Amygdala (tissue), 56 donors: ENCODE measurements around the gene UBE2R2.
A peak's percentile ranks its signal among the peaks of the same experiment; 100 is the strongest.

ENCODE experiments used
- DNase-seq, 56 donors: peaks; one replicate each; lab custom pipeline; 2025; lab: John Stamatoyannopoulos, UW

Gene UBE2R2

DNA sequence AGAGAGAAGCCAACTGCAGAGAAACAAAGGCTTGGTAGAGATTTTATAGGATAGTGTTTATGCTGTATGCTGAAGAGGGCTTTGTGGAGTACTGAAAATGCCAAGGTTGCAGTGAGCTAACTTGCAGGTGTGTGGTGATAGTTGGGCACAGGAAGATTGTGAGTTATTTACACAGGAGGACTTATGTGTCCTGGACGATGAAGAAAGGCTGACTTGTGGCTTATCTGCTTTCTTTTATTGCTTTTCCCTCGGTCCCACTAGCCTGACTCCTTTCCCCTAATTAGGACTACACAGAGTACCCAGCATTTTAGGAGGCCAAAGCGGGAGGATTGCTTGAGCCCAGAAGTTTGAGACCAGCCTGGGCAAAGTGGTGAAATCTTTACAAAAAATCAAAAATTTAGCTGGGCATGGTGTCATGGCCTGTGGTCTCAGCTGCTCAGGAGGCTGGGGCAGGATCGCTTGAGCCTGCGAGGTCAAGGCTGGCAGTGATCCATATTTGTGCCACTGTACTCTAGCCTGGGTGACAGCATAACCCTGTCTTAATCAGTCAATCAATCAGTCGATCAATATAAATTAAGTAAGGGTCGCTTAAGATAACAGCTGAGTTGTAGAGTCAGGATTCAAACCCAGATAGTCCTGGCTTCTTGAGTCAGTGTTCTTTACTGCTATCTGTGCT, 61.9 kb downstream of the UBE2R2 start:
- DNase-seq: no peak

GRCh38 chr9:33880211-33881089, 63.5 kb downstream of the UBE2R2 start:
- DNase-seq: no peak

- no peak for DNase-seq
These were observed 64.7 kb downstream of the UBE2R2 start for GRCh38 chr9:33881635-33882034.

GRCh38 chr9:33884856-33885701, 68.1 kb downstream of the UBE2R2 start:
- DNase-seq: peak in 3 of 56 donors; percentile 11 to 46 (median 20)

DNA sequence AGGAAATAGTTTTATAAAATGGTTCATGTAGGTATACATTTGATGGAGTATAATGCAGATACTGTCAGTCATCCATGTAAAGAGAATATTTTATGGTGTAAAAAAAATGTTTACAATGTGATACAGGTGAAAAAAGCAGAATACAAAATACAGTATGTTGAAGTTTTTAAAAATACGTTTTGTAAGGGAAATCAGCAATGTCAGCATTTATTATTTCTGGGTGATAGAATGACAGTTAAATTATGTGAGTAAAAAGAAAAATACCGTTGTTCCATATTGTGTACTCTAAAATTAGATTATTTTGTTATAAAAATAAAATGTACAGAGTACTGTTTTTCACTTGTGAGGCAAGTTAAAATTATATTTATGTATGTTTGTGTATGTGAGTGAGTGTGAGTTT, 69.0 kb downstream of the UBE2R2 start:
- DNase-seq: no peak

DNA sequence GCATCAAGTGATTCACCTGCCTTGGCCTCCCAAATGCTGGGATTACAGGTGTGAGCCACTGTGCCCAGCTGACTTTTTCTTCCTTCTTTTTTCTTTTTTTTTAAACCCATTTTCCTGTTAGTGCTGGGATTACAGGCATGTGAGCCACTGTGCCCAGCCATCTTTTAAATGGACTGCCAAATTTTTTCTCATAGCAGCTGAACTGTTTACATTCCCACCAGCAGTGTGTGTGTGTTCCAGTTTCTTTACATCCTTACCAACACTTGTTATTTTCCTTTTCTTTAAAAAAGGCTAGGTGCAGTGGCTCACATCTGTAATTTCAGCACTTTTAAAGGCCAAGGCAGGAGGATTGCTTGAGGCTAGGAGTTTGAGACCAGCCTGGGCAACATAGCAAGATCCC, 76.9 kb downstream of the UBE2R2 start:
- DNase-seq: no peak

- no peak for DNase-seq
These were observed 77.4 kb downstream of the UBE2R2 start for GRCh38 chr9:33894316-33894715.

DNA sequence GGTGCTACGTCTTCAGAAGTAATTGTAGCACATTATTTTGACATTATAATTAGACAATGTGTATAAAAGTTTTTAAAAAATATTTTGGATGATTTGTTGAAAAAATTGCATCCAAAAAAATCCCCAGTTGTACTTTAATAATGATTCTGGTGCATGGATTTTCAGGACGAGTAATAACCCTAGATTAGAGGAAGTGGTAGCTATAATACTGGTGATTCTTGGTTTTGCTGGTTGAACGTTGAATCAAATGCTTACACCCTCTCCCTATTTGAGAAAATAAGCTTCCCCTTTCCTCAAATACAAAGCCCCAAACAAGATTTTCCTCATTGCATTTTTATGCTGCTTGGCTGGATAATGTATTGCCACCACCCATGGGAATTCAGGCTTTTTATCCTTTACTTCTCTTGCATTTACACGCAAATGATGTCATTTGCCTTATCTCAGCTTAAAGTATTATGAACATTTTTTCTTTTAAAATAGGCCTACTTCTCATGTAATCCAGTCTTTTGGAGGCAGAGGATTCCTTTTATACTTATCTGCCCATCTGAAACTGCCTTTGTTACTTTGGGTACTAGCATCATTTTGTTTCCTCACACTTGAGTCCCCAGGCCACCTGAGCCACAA, 86.3 kb downstream of the UBE2R2 start:
- DNase-seq: no peak

- DNase-seq: no peak
These were observed 88.2 kb downstream of the UBE2R2 start for GRCh38 chr9:33905137-33905536.

GRCh38 chr9:33906769-33907168, 89.8 kb downstream of the UBE2R2 start:
- no peak for DNase-seq

DNA sequence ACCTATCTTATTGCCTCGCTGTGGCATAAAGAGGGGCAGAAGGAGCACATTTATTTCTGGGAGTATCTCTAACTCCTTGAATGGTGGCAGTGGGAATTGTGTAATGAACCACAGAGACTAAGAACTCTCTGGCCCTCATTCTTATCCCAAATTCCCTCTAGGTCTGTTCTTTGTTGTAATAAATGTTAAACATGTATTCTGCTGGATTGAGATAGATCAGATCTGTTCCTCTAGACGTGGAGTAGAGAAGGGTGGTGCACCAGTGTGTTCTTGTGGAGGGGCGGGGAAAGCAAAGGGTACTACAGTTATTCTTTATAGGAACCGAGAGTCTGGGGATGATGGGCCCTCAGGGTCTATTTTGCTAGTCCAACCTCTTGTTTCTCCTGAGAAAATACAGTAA, 90.4 kb downstream of the UBE2R2 start:
- DNase-seq: no peak

DNA sequence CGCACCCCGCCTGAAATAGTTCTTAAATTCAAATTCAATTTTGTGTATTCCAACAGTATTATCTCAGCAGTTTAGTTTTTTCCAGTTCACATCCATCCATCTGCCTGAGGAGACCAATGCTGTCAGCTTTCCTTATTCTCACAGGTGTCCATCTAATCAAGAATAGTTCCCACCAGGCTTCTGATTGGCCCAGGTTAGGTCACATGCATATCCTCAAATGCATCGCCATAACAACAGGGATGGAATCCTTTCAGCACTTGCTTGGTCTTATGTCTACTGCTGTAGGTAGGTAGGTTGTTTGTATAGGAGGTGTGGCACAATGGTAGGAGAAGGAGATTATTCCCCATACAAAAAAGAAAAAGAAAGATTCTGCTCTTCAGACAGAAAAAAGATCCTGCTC, 91.2 kb downstream of the UBE2R2 start:
- DNase-seq: no peak

GRCh38 chr9:33908749-33909148, 91.8 kb downstream of the UBE2R2 start:
- no peak for DNase-seq

GRCh38 chr9:33913541-33913940, 96.6 kb downstream of the UBE2R2 start:
- DNase-seq: no peak

GRCh38 chr9:33914887-33915628, 98.1 kb downstream of the UBE2R2 start:
- no peak for DNase-seq

DNA sequence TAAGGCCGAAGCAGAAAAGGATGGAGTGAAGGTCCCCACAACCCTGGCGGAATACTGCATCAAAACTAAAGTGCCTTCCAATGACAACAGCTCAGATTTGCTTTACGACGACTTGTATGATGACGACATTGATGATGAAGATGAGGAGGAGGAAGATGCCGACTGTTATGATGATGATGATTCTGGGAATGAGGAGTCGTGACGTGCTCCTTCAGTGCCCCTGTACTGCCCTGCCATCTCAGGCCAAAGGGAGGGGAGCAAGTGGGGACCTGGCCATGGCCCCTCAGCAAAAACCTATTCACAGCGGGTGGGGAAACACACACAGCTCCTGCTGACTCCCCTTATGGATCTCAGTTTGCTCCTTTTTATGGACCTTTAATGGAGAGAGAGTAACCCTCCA, 100.1 kb downstream of the UBE2R2 start:
- DNase-seq: no peak

GRCh38 chr9:33919276-33919897, 102.4 kb downstream of the UBE2R2 start:
- DNase-seq: no peak

- DNase-seq: peak in 1 of 56 donors; percentile 3
These were observed 105.3 kb downstream of the UBE2R2 start for GRCh38 chr9:33921967-33922895.
